ENCODE measurements around the gene CASP14. TPM values are rescaled to one million over a fixed set of nuclear protein-coding genes. Genes with fewer than 3 reads are reported as not detected.

The CASP14 gene
- total and polyA plus RNA-seq, 2 of the 13 experiments (the other 11 are each of a cell fraction or from before 2014, with no cell fraction given) = not detected

DNA sequence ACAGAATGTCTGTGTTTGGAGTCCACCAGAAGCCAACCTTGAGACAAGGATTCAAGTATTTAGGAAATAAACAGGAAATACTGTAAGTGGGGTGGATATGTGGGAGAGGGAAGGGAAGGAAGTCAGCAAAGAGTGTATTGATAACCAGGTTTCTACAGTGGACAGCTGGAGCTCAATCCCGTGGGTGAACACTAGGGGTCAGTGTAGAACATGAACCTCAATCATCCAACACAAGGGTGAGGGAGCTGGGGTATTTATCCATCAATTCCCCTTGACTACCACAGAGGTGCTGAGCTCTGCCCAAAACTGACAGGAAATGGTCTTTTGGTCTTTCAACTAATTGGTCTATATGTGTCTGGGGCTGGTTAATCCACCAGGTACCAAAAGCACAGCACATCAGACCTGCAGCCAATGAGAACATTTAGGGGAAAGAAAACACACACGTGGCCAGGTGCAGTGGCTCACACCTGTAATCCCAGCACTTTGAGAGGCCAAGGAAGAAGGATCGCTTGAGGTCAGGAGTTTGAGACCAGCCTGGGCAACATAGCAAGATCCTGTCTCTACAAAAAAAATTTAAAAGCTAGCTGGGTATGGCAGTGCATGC, 52.3 kb downstream of the CASP14 start (continued):
- TF ChIP-seq, protein P1, sequence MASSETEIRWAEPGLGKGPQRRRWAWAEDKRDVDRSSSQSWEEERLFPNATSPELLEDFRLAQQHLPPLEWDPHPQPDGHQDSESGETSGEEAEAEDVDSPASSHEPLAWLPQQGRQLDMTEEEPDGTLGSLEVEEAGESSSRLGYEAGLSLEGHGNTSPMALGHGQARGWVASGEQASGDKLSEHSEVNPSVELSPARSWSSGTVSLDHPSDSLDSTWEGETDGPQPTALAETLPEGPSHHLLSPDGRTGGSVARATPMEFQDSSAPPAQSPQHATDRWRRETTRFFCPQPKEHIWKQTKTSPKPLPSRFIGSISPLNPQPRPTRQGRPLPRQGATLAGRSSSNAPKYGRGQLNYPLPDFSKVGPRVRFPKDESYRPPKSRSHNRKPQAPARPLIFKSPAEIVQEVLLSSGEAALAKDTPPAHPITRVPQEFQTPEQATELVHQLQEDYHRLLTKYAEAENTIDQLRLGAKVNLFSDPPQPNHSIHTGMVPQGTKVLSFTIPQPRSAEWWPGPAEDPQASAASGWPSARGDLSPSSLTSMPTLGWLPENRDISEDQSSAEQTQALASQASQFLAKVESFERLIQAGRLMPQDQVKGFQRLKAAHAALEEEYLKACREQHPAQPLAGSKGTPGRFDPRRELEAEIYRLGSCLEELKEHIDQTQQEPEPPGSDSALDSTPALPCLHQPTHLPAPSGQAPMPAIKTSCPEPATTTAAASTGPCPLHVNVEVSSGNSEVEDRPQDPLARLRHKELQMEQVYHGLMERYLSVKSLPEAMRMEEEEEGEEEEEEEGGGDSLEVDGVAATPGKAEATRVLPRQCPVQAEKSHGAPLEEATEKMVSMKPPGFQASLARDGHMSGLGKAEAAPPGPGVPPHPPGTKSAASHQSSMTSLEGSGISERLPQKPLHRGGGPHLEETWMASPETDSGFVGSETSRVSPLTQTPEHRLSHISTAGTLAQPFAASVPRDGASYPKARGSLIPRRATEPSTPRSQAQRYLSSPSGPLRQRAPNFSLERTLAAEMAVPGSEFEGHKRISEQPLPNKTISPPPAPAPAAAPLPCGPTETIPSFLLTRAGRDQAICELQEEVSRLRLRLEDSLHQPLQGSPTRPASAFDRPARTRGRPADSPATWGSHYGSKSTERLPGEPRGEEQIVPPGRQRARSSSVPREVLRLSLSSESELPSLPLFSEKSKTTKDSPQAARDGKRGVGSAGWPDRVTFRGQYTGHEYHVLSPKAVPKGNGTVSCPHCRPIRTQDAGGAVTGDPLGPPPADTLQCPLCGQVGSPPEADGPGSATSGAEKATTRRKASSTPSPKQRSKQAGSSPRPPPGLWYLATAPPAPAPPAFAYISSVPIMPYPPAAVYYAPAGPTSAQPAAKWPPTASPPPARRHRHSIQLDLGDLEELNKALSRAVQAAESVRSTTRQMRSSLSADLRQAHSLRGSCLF (CRISPR knock-in tag; IDR thresholded peaks at IDR 0.05; ENCODE audit: borderline replicate concordance) = no peak
- TF ChIP-seq POLR2AphosphoS5 (IDR thresholded peaks at IDR 0.05; ENCODE audit: low read depth, low read length) = no peak
- peak; percentile 38; the same call in 1 of the 2 replicates for TF ChIP-seq TFAP4 (IDR thresholded peaks at IDR 0.05; ENCODE audit: borderline replicate concordance, low read depth)
- TF ChIP-seq, protein P2, sequence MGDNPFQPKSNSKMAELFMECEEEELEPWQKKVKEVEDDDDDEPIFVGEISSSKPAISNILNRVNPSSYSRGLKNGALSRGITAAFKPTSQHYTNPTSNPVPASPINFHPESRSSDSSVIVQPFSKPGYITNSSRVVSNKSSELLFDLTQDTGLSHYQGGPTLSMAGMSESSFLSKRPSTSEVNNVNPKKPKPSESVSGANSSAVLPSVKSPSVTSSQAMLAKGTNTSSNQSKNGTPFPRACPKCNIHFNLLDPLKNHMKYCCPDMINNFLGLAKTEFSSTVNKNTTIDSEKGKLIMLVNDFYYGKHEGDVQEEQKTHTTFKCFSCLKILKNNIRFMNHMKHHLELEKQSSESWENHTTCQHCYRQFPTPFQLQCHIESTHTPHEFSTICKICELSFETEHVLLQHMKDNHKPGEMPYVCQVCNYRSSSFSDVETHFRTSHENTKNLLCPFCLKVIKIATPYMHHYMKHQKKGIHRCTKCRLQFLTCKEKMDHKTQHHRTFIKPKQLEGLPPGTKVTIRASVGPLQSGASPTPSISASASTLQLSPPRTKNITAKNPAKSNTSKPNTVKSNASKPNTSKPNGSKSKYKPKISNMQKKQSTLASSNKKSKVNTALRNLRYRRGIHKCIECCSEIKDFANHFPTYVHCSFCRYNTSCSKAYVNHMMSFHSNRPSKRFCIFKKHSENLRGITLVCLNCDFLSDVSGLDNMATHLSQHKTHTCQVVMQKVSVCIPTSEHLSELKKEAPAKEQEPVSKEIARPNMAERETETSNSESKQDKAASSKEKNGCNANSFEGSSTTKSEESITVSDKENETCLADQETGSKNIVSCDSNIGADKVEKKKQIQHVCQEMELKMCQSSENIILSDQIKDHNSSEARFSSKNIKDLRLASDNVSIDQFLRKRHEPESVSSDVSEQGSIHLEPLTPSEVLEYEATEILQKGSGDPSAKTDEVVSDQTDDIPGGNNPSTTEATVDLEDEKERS (CRISPR knock-in tag; IDR thresholded peaks at IDR 0.05) = 0 out of 2 replicates have a peak, but pooled peaks have one; percentile 15
- peak; percentile 77 for TF ChIP-seq CTCF (CRISPR knock-in tag; IDR thresholded peaks at IDR 0.05)
- no peak for TF ChIP-seq ZNF570 (CRISPR knock-in tag; IDR thresholded peaks at IDR 0.05; ENCODE audit: borderline replicate concordance)
- TF ChIP-seq HOXA9 (CRISPR knock-in tag; IDR thresholded peaks at IDR 0.05; ENCODE audit: borderline replicate concordance) = no peak
- TF ChIP-seq ZNF670 (CRISPR knock-in tag; IDR thresholded peaks at IDR 0.05; ENCODE audit: borderline replicate concordance) = no peak
- TF ChIP-seq FOXC1 (CRISPR knock-in tag; IDR thresholded peaks at IDR 0.05; ENCODE audit: borderline replicate concordance) = no peak
- peak; percentile 65 for TF ChIP-seq STAG1 (CRISPR knock-in tag; IDR thresholded peaks at IDR 0.05)
- TF ChIP-seq PATZ1 (CRISPR knock-in tag; IDR thresholded peaks at IDR 0.05) = no peak
- TF ChIP-seq ZNF282 (IDR thresholded peaks at IDR 0.05; ENCODE audit: partially characterized antibody) = no peak
- no peak for TF ChIP-seq TCF7L2 (IDR thresholded peaks at IDR 0.05; ENCODE audit: low read depth, low read length)
- TF ChIP-seq ARID2 (CRISPR knock-in tag; IDR thresholded peaks at IDR 0.05; ENCODE audit: borderline replicate concordance) = no peak
